Measurements from ENCODE around the gene PRR18.

- no peak for TF ChIP-seq CTCF (IDR thresholded peaks at IDR 0.05)
- no peak for TF ChIP-seq POLR2A (IDR thresholded peaks at IDR 0.05)
- no peak for TF ChIP-seq EP300 (IDR thresholded peaks at IDR 0.05)
These were observed 46.0 kb upstream of the PRR18 start for GRCh38 chr6:166354143-166354542.
